NAMALWA (cell line): ENCODE measurements around the gene QTRT2.

Experiments
- DNase-seq: peaks from one replicate; pipeline ENCODE4 v3.0.0-alpha.2; 2015; ENCODE audit warnings: low spot score

QTRT2 gene

GRCh38 chr3:114122027-114122709 is 65.6 kb downstream of the QTRT2 start:
- no peak for DNase-seq

- DNase-seq: no peak
These were observed 69.9 kb downstream of the QTRT2 start for GRCh38 chr3:114126461-114126860.

- no peak for DNase-seq
These were observed 71.0 kb downstream of the QTRT2 start for GRCh38 chr3:114127517-114127916.

- no peak for DNase-seq
These were observed 71.7 kb downstream of the QTRT2 start for GRCh38 chr3:114128231-114128630.

GRCh38 chr3:114128826-114129225 is 72.3 kb downstream of the QTRT2 start:
- DNase-seq: no peak

- DNase-seq: no peak
These were observed 76.0 kb downstream of the QTRT2 start for GRCh38 chr3:114132500-114132899.

GRCh38 chr3:114133947-114134346 is 77.4 kb downstream of the QTRT2 start:
- no peak for DNase-seq
